GM18502 (cell line): ENCODE data around the gene RAB9A.
A peak's percentile ranks its signal among the peaks of the same experiment; 100 is the strongest.
"Not testable (repeated sequence)": the region's sequence is repeated elsewhere in the genome, so short reads cannot be mapped to it uniquely, and the experiment has no call there.

Experiments
- ATAC-seq: cut with Tn5 transposase; IDR thresholded peaks from one replicate; pipeline ENCODE4 v1.9.1; 2021; ENCODE audit warnings: mild to moderate bottlenecking; ENCODE audit not compliant: unreplicated experiment, poor library complexity

Gene RAB9A

GRCh38 chrX:13688958-13689740 is at the start of gene RAB9A:
Gene RAB9A (plus strand): TSS chrX:13689128. CDS start chrX:13708747, 19,619 bp downstream.
- ATAC-seq: peak; percentile 84

DNA sequence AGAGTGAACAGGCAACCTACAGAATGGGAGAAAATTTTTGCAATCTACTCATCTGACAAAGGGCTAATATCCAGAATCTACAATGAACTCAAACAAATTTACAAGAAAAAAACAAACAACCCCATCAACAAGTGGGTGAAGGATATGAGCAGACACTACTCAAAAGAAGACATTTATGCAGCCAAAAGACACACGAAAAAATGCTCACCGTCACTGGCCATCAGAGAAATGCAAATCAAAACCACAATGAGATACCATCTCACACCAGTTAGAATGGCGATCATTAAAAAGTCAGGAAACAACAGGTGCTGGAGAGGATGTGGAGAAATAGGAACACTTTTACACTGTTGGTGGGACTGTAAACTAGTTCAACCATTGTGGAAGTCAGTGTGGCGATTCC is 47.2 kb upstream of the RAB9A start:
- ATAC-seq: not testable (repeated sequence)

- no peak for ATAC-seq
Observed at GRCh38 chrX:13645464-13646153, 43.3 kb upstream of the RAB9A start.

DNA sequence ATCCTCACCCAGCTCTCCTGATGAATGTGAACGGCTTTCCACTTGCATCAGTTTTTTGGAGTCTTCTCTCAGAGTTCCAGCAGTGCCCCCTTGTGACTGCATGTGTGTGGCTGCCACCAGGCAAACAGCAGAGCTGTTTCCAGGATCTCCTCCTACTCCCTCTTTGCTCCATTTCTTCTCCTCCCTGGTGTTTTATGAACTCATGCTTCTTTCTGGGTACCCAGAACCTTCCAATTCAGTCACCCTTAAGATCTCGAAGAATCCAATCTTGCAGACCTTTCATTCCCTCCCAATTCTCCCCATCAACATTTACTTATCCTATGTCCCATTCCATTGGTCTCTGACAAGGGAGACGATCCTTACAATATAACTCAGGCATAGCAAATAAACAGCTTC is 42.8 kb upstream of the RAB9A start:
- ATAC-seq: no peak

DNA sequence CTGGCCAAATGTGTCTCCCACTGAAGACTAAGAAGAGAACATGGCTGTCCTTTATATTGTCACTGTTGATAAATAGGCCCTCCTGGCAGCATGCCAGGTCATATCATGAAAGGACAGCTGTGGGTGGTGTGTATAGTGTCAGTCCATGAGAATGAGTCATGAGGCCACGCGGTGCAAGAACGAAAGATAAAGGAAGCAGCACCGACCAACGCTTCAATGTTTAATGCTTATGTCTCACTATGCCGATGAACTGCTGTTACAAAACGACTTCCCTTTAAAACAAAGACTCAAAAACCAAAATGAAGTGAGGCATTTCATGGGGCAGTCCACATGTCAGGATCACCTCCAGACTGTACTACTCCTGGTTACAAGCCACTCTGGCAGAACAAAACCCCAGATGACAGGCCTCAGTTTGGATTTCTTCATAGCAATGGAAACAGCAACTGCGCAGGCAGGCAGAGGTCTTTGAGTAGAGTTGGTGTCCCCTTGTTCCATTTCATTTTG is 41.2 kb upstream of the RAB9A start:
- no peak for ATAC-seq

DNA sequence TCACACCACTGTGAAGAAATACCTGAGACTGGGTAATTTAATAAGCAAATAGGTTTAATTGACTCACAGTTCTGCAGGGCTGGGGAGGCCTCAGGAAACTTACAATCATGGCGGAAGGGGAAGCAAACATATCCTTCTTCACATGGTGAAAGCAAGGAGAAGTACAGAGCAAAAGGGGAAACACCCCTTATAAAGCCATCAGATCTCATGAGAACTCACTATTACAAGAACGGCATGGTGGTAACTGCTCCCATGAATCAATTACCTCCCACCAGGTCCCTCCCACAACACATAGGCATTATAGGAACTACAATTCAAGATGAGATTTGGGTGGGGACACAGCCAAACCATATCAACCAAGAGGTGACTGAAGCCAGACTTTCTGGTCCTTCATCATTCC is 40.6 kb upstream of the RAB9A start:
- not testable (repeated sequence) for ATAC-seq

- ATAC-seq: no peak
Observed at GRCh38 chrX:13649838-13650237, 39.1 kb upstream of the RAB9A start.

- no peak for ATAC-seq
Observed at GRCh38 chrX:13650318-13650717, 38.6 kb upstream of the RAB9A start.

- ATAC-seq: no peak
Observed at GRCh38 chrX:13651150-13651549, 37.8 kb upstream of the RAB9A start.

DNA sequence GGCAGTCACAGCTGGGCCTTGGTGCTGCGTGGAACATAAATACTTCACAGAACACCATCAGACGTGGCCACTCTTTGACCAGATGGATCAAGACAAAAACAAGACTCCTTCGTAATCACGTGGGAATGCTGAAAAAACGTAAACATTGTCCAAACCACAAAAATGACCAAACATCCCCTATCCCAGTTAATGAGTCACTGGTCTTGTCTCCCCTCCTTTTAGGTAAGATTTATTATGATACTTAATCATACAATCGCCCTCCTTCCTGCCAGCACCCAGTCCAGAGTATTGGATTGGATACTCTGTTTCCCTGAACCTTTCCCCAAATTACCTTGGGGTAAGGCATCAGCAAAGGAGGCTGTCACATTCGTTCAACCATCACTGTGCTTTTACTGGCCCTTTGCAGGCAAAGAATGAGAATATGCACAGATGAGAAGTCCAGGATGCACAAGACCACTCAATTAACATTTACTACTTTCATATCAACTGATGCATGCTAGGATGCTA is 36.6 kb upstream of the RAB9A start:
- no peak for ATAC-seq

- ATAC-seq: peak; percentile 97
Observed at GRCh38 chrX:13652850-13653693, 35.9 kb upstream of the RAB9A start, which contains the start of gene TCEANC. Gene TCEANC (plus strand): TSS chrX:13653141. CDS start chrX:13662509, 9,368 bp downstream.

DNA sequence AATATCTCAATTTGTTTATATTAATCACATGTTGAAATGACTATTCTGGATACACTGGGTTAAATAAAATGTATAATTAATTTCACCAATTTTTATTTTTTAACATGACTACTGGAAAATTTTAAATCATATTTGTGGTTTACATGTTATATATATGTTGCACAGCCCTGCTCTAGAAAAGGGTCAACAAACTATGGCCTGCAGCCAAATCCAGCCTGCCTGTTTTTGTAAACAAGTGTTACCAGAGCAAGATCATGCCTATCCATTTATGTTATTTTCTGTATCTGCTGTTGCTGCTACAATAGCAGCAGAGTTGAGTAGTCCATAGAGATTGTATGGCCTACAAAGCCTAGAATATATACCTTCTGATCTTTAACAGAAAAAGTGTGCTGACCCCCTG is 34.8 kb upstream of the RAB9A start:
- ATAC-seq: no peak

GRCh38 chrX:13655674-13656073 is 33.3 kb upstream of the RAB9A start:
- no peak for ATAC-seq

- ATAC-seq: no peak
Observed at GRCh38 chrX:13658602-13659001, 30.3 kb upstream of the RAB9A start.

DNA sequence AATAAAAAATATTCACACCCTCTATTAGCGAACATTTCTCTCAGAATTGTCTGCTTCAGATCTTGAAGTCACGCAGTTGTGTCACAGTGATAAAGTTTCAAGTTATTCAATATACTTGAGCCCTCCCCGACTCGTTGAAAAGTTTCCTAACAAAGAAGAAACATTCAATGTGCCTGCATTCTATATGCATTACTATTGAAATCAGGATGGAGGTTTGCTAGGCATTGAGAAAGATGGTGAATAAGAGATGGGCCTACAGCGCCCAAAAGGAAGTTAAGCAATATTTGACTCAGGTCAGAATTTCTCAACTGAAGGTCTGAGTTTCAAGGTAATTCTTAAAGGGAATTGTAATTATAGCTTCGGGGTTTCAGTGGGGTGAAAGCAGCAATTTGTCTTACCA is 29.9 kb upstream of the RAB9A start:
- no peak for ATAC-seq

- ATAC-seq: no peak
Observed at GRCh38 chrX:13661735-13662288, 27.1 kb upstream of the RAB9A start.

- no peak for ATAC-seq
Observed at GRCh38 chrX:13662355-13662791, 26.6 kb upstream of the RAB9A start.

DNA sequence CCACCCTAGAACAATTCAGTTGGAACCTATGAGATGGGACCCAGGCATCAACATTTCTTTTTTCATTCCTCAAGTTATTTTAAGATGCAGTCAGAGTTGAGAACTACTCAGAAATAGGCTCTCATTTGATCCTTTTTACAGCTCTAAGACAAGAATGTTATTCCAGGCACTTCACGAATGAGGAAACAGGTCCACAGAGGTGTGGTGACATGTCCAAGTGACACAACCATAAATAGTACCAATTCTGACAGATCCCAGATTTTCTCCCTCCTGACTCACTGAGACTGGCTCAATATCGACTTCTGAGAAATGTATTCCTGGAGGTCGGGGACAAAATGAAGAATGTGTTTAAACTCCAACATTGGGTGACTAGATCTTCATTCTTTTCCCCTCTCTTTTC is 24.9 kb upstream of the RAB9A start:
- ATAC-seq: no peak

DNA sequence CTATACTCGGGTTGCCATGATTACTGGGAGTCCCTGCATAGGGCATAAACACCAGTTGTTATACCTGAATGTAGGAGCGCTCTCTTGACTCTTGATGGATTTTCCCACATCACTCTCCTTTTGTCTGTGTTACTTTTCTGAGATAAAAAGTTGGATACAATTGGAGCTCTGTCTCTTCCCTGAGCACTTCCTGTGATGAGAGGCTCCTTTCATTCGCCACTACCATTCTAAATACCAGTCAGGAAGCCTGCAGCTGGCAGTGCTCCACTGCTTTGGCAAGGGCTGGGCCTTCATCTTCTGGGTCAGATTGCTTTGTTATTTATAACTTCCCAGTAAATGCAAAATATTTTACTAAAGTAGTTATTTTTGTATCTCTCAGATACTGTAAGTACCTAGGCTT is 22.1 kb upstream of the RAB9A start:
- no peak for ATAC-seq

- no peak for ATAC-seq
Observed at GRCh38 chrX:13667919-13668318, 21.0 kb upstream of the RAB9A start.
